ENCODE data around the gene DTNBP1. TPM values are rescaled to one million over a fixed set of nuclear protein-coding genes. Genes with fewer than 3 reads are reported as not detected.

DTNBP1 gene
- total RNA-seq, 1 donor from 2014 or later = 20.1 TPM

DNA sequence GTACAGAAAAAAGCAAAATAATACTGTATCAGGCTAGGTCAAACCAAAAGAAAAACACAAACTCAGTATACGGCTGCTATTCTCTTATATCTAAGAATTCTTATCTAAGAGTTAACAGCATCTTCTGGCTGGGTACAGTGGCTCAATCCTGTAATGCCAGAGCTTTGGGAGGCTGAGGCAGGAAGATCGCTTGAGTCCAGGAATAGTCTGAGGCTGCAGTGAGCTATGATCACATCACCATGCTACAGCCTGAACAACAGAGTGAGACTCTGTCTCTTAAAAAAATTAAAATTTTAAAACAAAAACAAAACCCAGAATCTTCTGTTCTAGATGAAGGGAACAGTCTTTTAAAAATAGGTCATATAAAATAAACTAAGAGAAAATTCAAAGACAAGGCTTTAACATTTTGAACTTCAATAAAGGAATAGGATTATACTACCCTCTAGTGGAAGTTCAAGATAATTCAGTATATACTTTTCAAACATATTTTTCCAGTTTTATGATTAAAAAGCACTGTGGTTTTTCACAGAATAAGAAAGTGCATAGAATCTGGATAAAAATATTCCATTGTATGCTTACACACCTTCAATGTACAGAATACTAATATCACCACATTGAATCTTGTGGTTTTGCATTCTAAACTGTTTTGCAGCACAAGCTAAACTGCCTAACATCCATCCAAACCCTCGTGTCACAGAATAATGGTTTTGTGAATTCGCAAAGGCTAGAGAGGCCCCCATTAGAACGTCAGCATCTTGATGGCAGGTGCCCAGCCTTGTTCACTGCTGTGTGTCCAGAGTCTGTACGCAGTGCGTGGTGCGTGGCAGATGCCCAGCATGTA lies 39.3 kb downstream of the DTNBP1 start:
- Mint-ChIP-seq H3K4me3 (ENCODE audit: unreplicated experiment) (no peak overlapping the region), H3K9me3 (ENCODE audit: unreplicated experiment) (no peaks in the 10 kb centered on the region), H3K27me3 (ENCODE audit: unreplicated experiment) (no peaks in the 10 kb centered on the region), H3K4me1 (ENCODE audit: unreplicated experiment) (peaks cover 35% of the 10 kb centered on the region), H3K36me3 (ENCODE audit: unreplicated experiment) (peaks cover 1% of the 10 kb centered on the region), H3K27ac (ENCODE audit: unreplicated experiment) (peak overlapping the region; percentile 52)
- DNase-seq (ENCODE audit: extremely low spot score, unreplicated experiment) = no peak
- TF ChIP-seq CTCF (IDR thresholded peaks at IDR 0.05) = peak; percentile 63

DNA sequence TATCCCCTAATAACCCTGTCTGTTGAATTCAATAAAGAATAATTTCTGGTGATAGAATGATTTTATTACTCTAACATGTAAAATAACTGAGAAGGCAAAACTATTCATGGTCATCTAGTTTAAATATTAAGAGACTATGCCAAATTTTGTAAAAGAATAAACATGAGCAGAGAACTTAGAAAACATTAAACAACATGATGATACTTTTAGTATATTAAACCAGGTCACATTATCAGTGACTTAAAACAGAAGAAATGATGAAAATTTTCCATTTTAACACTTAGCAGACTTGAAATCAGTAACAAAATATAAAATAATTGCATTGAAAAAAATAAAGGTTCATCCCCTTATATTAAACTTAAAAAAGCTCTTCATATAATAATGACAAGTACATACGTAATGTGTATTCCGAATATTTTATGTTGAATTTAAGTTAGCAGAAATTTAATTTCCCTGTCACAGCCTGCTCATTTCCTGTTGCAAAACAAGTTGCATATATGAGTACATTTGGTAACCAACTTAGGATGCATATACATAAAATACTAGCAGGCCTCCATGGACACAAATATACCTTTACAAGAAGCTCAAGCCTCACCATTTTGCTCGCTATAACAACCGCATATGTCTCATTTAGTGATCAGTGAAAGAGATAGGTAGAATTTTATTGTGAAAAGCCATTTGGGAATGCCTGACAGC lies 40.6 kb downstream of the DTNBP1 start:
- no peak for TF ChIP-seq CTCF (IDR thresholded peaks at IDR 0.05)
- Mint-ChIP-seq H3K4me1 (ENCODE audit: unreplicated experiment) (peaks cover 25% of the 10 kb centered on the region), H3K4me3 (ENCODE audit: unreplicated experiment) (no peak overlapping the region), H3K36me3 (ENCODE audit: unreplicated experiment) (peaks cover 3% of the 10 kb centered on the region), H3K9me3 (ENCODE audit: unreplicated experiment) (no peaks in the 10 kb centered on the region), H3K27ac (ENCODE audit: unreplicated experiment) (no peak overlapping the region), H3K27me3 (ENCODE audit: unreplicated experiment) (no peaks in the 10 kb centered on the region)
- DNase-seq (ENCODE audit: extremely low spot score, unreplicated experiment) = no peak

DNA sequence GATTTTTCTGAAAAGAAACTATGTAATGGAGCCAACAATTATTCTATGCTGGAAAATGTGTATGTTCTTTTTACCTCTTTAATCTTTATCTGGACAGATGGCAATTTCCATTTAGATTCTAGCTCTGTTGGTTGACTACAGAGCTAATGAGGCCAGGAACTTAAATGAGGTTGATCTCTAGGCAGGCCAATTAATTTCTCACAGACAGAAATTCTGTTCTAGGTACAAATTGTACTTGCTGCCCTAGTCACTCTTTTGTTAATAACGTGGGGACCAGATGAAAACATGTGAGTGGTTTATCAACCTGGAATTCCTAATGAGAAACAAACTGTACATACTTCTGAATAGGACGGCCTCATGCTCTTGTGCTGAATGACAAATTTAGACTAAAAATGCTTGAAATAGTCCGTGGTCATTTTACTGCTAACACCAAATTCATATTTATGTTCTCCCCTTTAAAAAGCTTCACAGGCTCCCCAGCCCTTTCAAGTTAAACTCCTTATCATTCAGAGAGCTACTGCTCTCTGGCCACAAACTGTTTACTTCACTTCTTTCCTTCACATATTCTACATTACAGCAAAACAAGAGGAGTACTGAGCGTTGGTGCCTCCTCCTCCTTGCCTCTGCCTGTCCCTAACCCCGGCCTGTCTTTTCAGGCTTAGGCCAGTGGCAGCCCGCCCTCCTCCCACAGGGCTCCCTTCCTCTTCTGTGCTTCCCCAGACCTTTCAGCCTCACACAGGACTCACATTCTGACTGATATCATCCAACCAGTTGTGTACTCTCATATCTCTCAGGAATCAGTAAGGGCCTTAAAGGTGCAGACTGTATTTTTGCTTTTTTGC lies 41.4 kb downstream of the DTNBP1 start:
- no peak for DNase-seq (ENCODE audit: extremely low spot score, unreplicated experiment)
- no peak for TF ChIP-seq CTCF (IDR thresholded peaks at IDR 0.05)
- H3K4me3 Mint-ChIP-seq (ENCODE audit: unreplicated experiment) = no peak overlapping the region

GRCh38 chr6:15620611-15621010 lies 42.2 kb downstream of the DTNBP1 start:
- Mint-ChIP-seq H3K36me3 (ENCODE audit: unreplicated experiment) (peaks cover 3% of the 10 kb centered on the region), H3K4me3 (ENCODE audit: unreplicated experiment) (no peak overlapping the region), H3K4me1 (ENCODE audit: unreplicated experiment) (peaks cover 28% of the 10 kb centered on the region), H3K27me3 (ENCODE audit: unreplicated experiment) (no peaks in the 10 kb centered on the region), H3K9me3 (ENCODE audit: unreplicated experiment) (no peaks in the 10 kb centered on the region), H3K27ac (ENCODE audit: unreplicated experiment) (no peak overlapping the region)
- no peak for DNase-seq (ENCODE audit: extremely low spot score, unreplicated experiment)
- no peak for TF ChIP-seq CTCF (IDR thresholded peaks at IDR 0.05)

More for the DNA sequence above, 41.4 kb downstream of the DTNBP1 start:
- peaks cover 3% of the 10 kb centered on the region for H3K36me3 Mint-ChIP-seq (ENCODE audit: unreplicated experiment)
- peak overlapping the region; percentile 12 for H3K27ac Mint-ChIP-seq (ENCODE audit: unreplicated experiment)
- H3K27me3 Mint-ChIP-seq (ENCODE audit: unreplicated experiment) = no peaks in the 10 kb centered on the region
- no peaks in the 10 kb centered on the region for H3K9me3 Mint-ChIP-seq (ENCODE audit: unreplicated experiment)
- peaks cover 22% of the 10 kb centered on the region for H3K4me1 Mint-ChIP-seq (ENCODE audit: unreplicated experiment)
